ENCODE results near the gene NFE2L3.
"Not testable (repeated sequence)": the region's sequence is repeated elsewhere in the genome, so short reads cannot be mapped to it uniquely, and the experiment has no call there.

NFE2L3 gene

GRCh38 chr7:26190417-26190869 lies 38.4 kb downstream of the NFE2L3 start:
- H3K4me1 Mint-ChIP-seq, result peaks cover 28% of the 10 kb centered on the region
- peak overlapping the region in 1 of 3 experiments; percentile 26 for H3K27ac Mint-ChIP-seq
- no peaks in the 10 kb centered on the region for H3K9me3 Mint-ChIP-seq
- peaks cover 88% of the 10 kb centered on the region for H3K36me3 Mint-ChIP-seq (ENCODE audit: low read depth)
- no peaks in the 10 kb centered on the region for H3K27me3 Mint-ChIP-seq (ENCODE audit: low read depth)
- no peak for TF ChIP-seq CTCF (IDR thresholded peaks at IDR 0.05; ENCODE audit: unreplicated experiment in 3 of 3)
- no peak overlapping the region for H3K4me3 Mint-ChIP-seq

GRCh38 chr7:26191233-26191973 lies 39.4 kb downstream of the NFE2L3 start:
- no peak for TF ChIP-seq CTCF (IDR thresholded peaks at IDR 0.05; ENCODE audit: unreplicated experiment in 3 of 3)
- H3K4me1 Mint-ChIP-seq, result peaks cover 37% of the 10 kb centered on the region
- no peaks in the 10 kb centered on the region for H3K9me3 Mint-ChIP-seq
- peaks cover 92% of the 10 kb centered on the region for H3K36me3 Mint-ChIP-seq (ENCODE audit: low read depth)
- no peak overlapping the region for H3K4me3 Mint-ChIP-seq
- no peaks in the 10 kb centered on the region for H3K27me3 Mint-ChIP-seq (ENCODE audit: low read depth)
- H3K27ac Mint-ChIP-seq, result peak overlapping the region; percentile 10 to 36 (median 26)

- no peak for TF ChIP-seq CTCF (IDR thresholded peaks at IDR 0.05; ENCODE audit: unreplicated experiment in 3 of 3)
- peak overlapping the region; percentile 10 to 78 (median 47) for H3K27ac Mint-ChIP-seq
- no peaks in the 10 kb centered on the region for H3K27me3 Mint-ChIP-seq (ENCODE audit: low read depth)
- H3K36me3 Mint-ChIP-seq (ENCODE audit: low read depth), result peaks cover 94% of the 10 kb centered on the region
- no peak overlapping the region for H3K4me3 Mint-ChIP-seq
- peaks cover 44% of the 10 kb centered on the region for H3K4me1 Mint-ChIP-seq
- no peaks in the 10 kb centered on the region for H3K9me3 Mint-ChIP-seq
These were observed 40.0 kb downstream of the NFE2L3 start for GRCh38 chr7:26191974-26192479.

GRCh38 chr7:26192485-26193087 lies 40.6 kb downstream of the NFE2L3 start:
- peaks cover 95% of the 10 kb centered on the region for H3K36me3 Mint-ChIP-seq (ENCODE audit: low read depth)
- no peak for TF ChIP-seq CTCF (IDR thresholded peaks at IDR 0.05; ENCODE audit: unreplicated experiment in 3 of 3)
- no peaks in the 10 kb centered on the region for H3K27me3 Mint-ChIP-seq (ENCODE audit: low read depth)
- H3K9me3 Mint-ChIP-seq, result no peaks in the 10 kb centered on the region
- no peak overlapping the region for H3K4me3 Mint-ChIP-seq
- H3K27ac Mint-ChIP-seq, result peak overlapping the region; percentile 10 to 78 (median 78)
- peaks cover 49% of the 10 kb centered on the region for H3K4me1 Mint-ChIP-seq

GRCh38 chr7:26193432-26194207 lies 41.6 kb downstream of the NFE2L3 start:
- peaks cover 95% of the 10 kb centered on the region for H3K36me3 Mint-ChIP-seq (ENCODE audit: low read depth)
- H3K4me1 Mint-ChIP-seq, result peaks cover 54% of the 10 kb centered on the region
- TF ChIP-seq CTCF (IDR thresholded peaks at IDR 0.05; ENCODE audit: unreplicated experiment in 3 of 3), result no peak
- H3K27me3 Mint-ChIP-seq (ENCODE audit: low read depth), result no peaks in the 10 kb centered on the region
- no peaks in the 10 kb centered on the region for H3K9me3 Mint-ChIP-seq
- peak overlapping the region; percentile 58 to 71 (median 60) for H3K4me3 Mint-ChIP-seq
- H3K27ac Mint-ChIP-seq, result peak overlapping the region; percentile 36 to 78 (median 78)

GRCh38 chr7:26194764-26195163 lies 42.8 kb downstream of the NFE2L3 start:
- H3K9me3 Mint-ChIP-seq, result not testable (repeated sequence)

More at GRCh38 chr7:26194764-26195163, 42.8 kb downstream of the NFE2L3 start:
- not testable (repeated sequence) for H3K27ac Mint-ChIP-seq; H3K27me3 Mint-ChIP-seq (ENCODE audit: low read depth); H3K4me3 Mint-ChIP-seq
- H3K36me3 Mint-ChIP-seq (ENCODE audit: low read depth), result peaks cover 95% of the 10 kb centered on the region
- H3K4me1 Mint-ChIP-seq, result peaks cover 54% of the 10 kb centered on the region
